A673 (cell line): ENCODE results near the gene C9orf85. TPM values are rescaled to one million over a fixed set of nuclear protein-coding genes. Genes with fewer than 3 reads are reported as not detected.

Source experiments
- BruUV-seq: library from RNA; stranded (reverse); fragments of 400-500 nt; replicated peaks from 2 replicates; lab custom pipeline; 2021; lab: Mats Ljungman, UMichigan
- CTCF ChIA-PET: fragments of 300-600 bp; sonication (Branson Sonifier 250); formaldehyde crosslinking; loops from one replicate; lab custom pipeline; 2022; ENCODE audit warnings: antibody characterized with exemption; lab: Charles Lee
- POLR2A ChIA-PET: fragments of 300-600 bp; sonication (Branson Sonifier 250); formaldehyde crosslinking; loops from one replicate; lab custom pipeline; 2022; ENCODE audit warnings: antibody characterized with exemption; ENCODE audit not compliant: low non-redundant PET; lab: Charles Lee
- DNase-seq: peaks from one replicate; pipeline ENCODE4 v3.0.0-alpha.2; 2015; ENCODE audit warnings: low spot score
- H3K27ac ChIP-seq: fragments of 200-600 bp; sonication (generic); 2 replicates; pipeline ENCODE4 v1.5.1; 2016; ENCODE audit warnings: mixed run types, low read depth, mild to moderate bottlenecking, mixed read lengths, antibody characterized with exemption, low read length; ENCODE audit not compliant: poor library complexity, severe bottlenecking
- H3K27me3 ChIP-seq: fragments of 200-600 bp; sonication (generic); replicated peaks from 2 replicates; pipeline ENCODE4 v1.6.1; 2017; ENCODE audit warnings: mixed run types, low read depth, mild to moderate bottlenecking, mixed read lengths, antibody characterized with exemption, low read length; ENCODE audit not compliant: insufficient read depth, poor library complexity
- H3K36me3 ChIP-seq: fragments of 200-600 bp; sonication (generic); 2 replicates; pipeline ENCODE4 v1.6.1; 2016; ENCODE audit warnings: mixed run types, mild to moderate bottlenecking, mixed read lengths, antibody characterized with exemption, low read length; ENCODE audit not compliant: insufficient read depth, poor library complexity, severe bottlenecking
- H3K4me1 ChIP-seq: fragments of 200-600 bp; sonication (generic); 2 replicates; pipeline ENCODE4 v1.6.1; 2017; ENCODE audit warnings: mixed run types, mild to moderate bottlenecking, mixed read lengths, antibody characterized with exemption, low read length; ENCODE audit not compliant: insufficient read depth, poor library complexity, severe bottlenecking
- H3K4me3 ChIP-seq: fragments of 200-600 bp; sonication (generic); 2 replicates; pipeline ENCODE4 v1.5.1; 2016; ENCODE audit warnings: low read depth, mixed run types, mild to moderate bottlenecking, mixed read lengths, low read length; ENCODE audit not compliant: poor library complexity, severe bottlenecking
- H3K9me3 ChIP-seq: fragments of 200-600 bp; sonication (generic); 2 replicates; pipeline ENCODE4 v1.6.1; 2016; ENCODE audit warnings: mixed run types, low read depth, mild to moderate bottlenecking, mixed read lengths, antibody characterized with exemption, low read length; ENCODE audit not compliant: poor library complexity, severe bottlenecking
- CTCF ChIP-seq: fragments of 300-800, 200-600 bp; sonication (generic); conservative IDR thresholded peaks from 2 replicates; pipeline ENCODE4 v1.5.1; 2017; ENCODE audit warnings: low read depth, mild to moderate bottlenecking, antibody characterized with exemption, low read length, moderate library complexity, mixed read lengths
- EZH2 ChIP-seq: fragments of 200-600 bp; sonication (generic); IDR thresholded peaks from 2 replicates; pipeline ENCODE4 v1.6.1; 2017; ENCODE audit warnings: borderline replicate concordance, low read depth, mild to moderate bottlenecking, mixed read lengths, antibody characterized with exemption, low read length; ENCODE audit not compliant: poor library complexity, severe bottlenecking
- intact Hi-C: fragments of 100-400 bp; cut with micrococcal nuclease; formaldehyde crosslinking; loops from one replicate; pipeline ENCODE4 v1.10.0; 2022; ENCODE audit not compliant: unreplicated experiment
- total RNA-seq: library from RNA; stranded (reverse); gene quantifications from 2 replicates; pipeline ENCODE4 v1.2.3, GENCODE V29; 2021

Gene C9orf85
- total RNA-seq, 1 experiment from 2014 or later: 9.4 TPM

- BruUV-seq: no TSS peak
- Histone ChIP-seq H3K9me3 (no peaks in the 10 kb centered on the region), H3K27ac (no peak overlapping the region), H3K27me3 (no peaks in the 10 kb centered on the region), H3K4me3 (no peak overlapping the region), H3K4me1 (no peaks in the 10 kb centered on the region), H3K36me3 (no peaks in the 10 kb centered on the region)
- intact Hi-C loops: no loop called here
- TF ChIP-seq CTCF (no peak), EZH2 (no peak)
- ChIA-PET POLR2A (no interaction called here), CTCF (no interaction called here)
- DNase-seq: no peak
These were observed 24.6 kb downstream of the C9orf85 start for GRCh38 chr9:71936066-71936465.

- H3K27ac ChIP-seq: no peak overlapping the region
- no peak for DNase-seq
- no TSS peak for BruUV-seq
- no peak overlapping the region for H3K4me3 ChIP-seq
- CTCF ChIA-PET: no interaction called here
- H3K9me3 ChIP-seq: no peaks in the 10 kb centered on the region
- no peaks in the 10 kb centered on the region for H3K36me3 ChIP-seq
- TF ChIP-seq CTCF (no peak), EZH2 (no peak)
- POLR2A ChIA-PET: no interaction called here
- intact Hi-C loops: no loop called here
- H3K27me3 ChIP-seq: no peaks in the 10 kb centered on the region
- H3K4me1 ChIP-seq: no peaks in the 10 kb centered on the region
These were observed 25.7 kb downstream of the C9orf85 start for GRCh38 chr9:71937070-71937625.

- no peaks in the 10 kb centered on the region for H3K9me3 ChIP-seq
- no peaks in the 10 kb centered on the region for H3K4me1 ChIP-seq
- ChIA-PET CTCF (no interaction called here), POLR2A (no interaction called here)
- DNase-seq: no peak
- H3K27ac ChIP-seq: no peak overlapping the region
- no peaks in the 10 kb centered on the region for H3K36me3 ChIP-seq
- H3K4me3 ChIP-seq: no peak overlapping the region
- TF ChIP-seq CTCF: no peak
- no peak for TF ChIP-seq EZH2
- no TSS peak for BruUV-seq
- intact Hi-C loops: no loop called here
- H3K27me3 ChIP-seq: no peaks in the 10 kb centered on the region
These were observed 26.5 kb downstream of the C9orf85 start for GRCh38 chr9:71937898-71938297.
